ENCODE results near the gene PPP3R1.

PPP3R1 gene

DNA sequence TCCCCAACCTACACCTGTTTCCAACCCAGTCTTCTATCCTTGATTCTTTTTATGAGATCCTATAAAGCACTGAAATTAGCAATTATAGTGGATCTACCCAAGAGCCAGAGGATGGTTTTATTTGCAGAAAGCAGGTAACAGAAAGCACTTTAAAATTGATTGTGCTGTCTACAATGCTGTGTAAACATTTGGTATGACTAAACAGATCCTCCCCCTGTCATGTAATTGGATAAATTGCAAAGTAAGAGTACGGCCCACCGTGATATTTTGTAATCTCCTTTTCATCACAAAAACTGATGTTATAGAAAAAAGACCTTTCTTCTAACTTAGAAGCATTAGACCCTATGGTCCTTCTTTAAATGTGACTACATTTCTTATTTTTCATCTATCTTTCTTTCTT, 11.3 kb upstream of the PPP3R1 start:
- no peak overlapping the region for H3K27ac ChIP-seq
- DNase-seq (ENCODE audit: low read depth, low spot score): no peak

DNA sequence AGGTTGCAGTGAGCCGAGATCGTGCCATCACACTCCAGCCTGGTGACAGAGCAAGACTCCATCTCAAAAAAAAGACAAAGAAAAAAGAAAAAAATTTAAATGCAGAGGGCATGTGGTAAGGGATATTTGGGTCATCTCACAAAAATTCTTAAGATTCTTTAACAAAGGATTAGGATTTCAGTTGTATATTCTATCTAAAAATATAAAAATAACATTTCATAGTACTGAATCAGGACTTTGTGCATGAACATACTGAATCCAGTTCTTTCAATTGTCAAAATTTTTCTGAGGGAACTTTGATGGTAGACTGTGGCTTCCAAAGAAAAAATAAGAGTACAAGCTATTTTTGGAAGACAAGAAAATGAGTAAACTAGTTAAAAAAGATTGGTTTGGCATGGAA, 6.5 kb upstream of the PPP3R1 start:
- H3K27ac ChIP-seq: no peak overlapping the region

DNA sequence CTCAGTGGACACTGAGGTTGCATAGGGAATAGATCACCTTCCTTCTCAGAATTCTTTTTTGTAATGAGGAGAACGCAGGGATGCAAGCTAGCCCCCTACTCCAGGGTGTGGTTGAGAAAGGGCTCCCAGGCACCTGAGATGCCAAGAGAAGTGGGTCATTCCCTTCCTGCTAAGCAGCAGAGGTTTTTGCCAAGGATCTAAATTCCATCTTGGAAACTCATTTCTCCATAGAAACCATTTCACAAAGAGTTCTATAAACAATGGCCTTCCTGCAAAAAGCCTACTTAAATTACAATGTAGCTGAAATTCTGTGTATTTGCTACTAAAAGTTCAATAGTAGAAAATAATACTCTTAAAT, 3.7 kb upstream of the PPP3R1 start:
- no peak overlapping the region for H3K27ac ChIP-seq
- DNase-seq (ENCODE audit: low read depth, low spot score): no peak

More for the DNA sequence above, 6.5 kb upstream of the PPP3R1 start:
- DNase-seq (ENCODE audit: low read depth, low spot score): no peak

DNA sequence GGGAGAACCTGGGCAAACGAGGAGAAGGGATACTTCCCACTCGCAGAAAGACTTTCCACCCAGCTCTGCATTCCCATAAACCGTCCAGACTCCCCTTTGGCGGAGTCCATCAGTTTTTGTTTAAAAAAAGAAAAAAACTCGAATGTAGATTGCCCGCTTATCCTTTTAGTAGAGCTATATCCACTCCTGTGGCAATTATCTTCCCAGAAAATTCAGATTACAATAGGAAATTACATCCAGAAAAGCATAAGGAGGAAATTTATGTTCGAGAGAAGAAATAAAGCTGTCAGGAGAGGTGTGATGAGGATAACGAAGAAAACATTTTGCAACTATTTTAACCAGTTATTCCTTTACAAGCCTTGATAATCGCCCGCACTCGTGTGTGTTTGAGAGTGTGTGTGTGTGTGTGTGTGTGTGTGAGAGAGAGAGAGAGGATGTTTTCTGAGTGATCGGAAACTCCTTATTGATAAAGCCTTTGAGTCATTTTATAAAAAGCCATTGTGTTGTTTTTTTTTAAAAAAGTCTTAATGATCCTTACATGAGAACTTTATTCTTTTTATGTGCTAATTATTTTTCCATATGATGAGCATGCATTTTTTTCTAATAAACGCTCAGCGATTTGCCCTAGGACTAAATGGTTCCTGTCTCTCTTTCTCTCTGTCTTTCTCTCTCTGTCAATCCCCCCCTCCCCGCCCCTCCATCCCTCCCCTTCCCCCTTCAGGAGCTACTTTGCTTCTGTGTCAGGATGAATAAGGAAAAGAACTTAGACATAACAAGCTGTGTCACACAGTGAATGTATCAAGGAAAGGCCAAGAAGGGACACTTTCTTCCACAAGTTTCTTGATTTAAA, 1.1 kb upstream of the PPP3R1 start:
- no peak for DNase-seq (ENCODE audit: low read depth, low spot score)
- peak overlapping the region; percentile 93 for H3K27ac ChIP-seq

DNA sequence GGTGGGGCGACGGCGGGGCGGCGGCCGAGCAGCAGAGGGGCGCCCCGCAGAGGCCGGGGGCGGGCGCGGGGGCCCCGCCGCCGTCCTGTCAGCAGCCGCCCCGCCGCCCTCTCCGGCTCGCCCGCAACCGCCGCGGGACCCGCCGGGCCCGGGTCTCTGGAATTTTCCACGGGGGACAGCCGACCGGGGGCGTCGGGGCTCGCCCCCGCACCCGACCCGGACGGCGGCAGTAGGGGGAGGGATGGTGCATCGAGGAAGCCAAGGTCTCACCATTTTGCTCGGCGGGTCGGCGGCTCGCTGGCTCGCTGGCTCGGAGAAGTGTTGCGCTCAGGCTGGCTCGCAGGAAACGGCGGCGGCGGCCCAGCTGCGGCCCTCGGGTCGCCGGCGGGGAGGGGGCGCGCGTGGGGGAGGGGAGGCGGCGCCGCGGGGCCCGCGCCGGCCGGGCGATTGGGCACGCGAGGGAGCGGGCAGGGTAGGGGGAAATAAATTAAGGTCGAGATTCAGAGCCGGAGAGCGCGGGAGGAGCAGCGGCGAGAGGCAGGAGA, 405 bp downstream of the PPP3R1 start:
- peak overlapping the region; percentile 93 for H3K27ac ChIP-seq
- no peak for DNase-seq (ENCODE audit: low read depth, low spot score)

DNA sequence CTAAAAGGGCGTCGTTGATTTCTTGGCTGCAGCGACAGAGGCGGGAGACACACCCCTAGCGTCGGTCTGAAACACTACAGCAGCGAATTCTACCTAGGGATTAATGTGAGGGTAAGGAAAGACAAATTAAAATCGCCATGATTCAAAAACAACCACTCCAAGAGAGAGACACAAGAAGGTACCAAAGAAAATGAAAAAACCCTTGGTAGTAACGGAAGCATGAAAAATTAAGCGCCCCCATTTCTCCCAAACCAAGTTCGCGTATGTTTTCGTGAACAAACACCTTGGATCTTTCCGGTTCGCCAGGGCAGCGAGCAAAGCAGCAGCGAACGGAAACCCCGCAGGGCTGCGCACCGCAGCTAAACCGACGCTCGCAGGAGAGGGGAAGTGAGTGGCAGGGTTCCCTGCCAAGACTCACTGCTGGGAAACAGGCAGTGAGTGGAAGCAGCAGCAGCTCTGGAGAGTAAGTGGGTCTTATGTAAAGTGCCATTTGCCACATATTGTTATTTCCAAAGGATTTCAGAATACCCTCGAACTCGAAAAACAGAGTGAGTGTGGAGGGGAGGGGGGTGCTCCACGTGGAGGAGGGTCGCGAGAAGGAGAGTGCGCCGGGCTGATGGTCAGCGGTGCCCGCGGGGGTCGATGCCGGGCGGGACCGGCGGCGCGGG, 1.0 kb downstream of the PPP3R1 start:
- peak; percentile 60 for DNase-seq (ENCODE audit: low read depth, low spot score)
- peak overlapping the region; percentile 93 for H3K27ac ChIP-seq

DNA sequence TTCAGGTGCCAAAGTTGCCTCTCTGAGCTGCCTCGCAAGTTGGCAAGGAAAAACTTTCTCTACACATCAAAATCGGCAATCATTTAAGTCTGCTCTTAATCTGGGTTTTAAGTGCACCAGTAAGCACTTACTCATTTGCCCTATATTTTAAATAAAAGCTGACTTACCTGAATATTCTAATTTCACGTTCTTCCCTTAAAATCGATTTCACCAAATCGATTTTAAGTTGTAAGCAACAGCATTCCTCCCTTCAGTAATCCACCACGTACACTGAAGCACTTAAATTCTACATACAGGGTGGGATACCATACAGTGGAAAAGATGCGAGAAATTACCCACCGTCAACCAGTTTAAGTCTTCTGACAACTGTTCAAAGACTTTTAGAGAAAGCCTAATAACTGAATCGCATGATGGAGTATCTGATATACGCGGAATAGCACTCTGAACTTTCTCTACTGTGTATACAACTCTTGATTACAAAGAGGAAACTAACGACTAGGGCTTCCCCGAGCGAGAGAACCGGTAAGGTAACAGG, 1.6 kb downstream of the PPP3R1 start:
- H3K27ac ChIP-seq: peak overlapping the region; percentile 93
- no peak for DNase-seq (ENCODE audit: low read depth, low spot score)

DNA sequence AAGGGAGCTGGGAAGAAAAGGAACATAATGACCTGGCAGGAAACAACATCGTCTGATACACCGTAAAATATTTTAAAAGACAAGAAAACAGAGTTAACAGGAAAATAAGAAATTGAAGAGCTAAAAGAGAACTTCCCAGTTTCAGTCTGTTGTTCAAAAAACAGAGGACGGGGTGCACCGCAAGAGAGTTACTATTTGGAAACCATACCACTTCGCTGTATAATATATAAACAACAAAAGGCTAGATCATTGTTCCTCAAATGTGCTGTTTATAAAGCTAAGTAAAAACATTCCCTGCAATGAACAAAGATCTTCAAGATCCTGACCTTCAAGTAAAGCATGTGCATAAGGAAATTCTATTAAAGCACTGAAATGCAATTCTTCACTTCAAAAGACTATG, 2.1 kb downstream of the PPP3R1 start:
- peak overlapping the region; percentile 93 for H3K27ac ChIP-seq
- no peak for DNase-seq (ENCODE audit: low read depth, low spot score)

DNA sequence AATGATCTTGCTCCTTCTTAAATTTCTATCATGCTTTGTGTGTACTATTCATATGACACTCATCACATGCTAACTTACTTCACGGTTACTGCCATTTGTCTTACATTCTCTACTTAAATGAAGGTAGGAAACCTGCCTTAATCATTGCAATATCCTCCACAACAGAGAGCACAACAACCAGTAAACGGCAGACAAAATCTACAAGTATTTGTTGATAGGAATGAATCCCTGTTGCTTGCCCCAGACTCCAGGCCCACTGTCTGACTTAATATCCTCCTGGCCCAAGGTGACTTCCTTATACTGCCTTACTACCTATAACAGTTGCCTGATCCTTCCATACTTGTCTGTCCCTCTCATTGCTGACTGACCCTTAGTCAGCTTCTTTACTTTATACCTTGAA, 3.5 kb downstream of the PPP3R1 start:
- peak overlapping the region; percentile 1 for H3K27ac ChIP-seq

DNA sequence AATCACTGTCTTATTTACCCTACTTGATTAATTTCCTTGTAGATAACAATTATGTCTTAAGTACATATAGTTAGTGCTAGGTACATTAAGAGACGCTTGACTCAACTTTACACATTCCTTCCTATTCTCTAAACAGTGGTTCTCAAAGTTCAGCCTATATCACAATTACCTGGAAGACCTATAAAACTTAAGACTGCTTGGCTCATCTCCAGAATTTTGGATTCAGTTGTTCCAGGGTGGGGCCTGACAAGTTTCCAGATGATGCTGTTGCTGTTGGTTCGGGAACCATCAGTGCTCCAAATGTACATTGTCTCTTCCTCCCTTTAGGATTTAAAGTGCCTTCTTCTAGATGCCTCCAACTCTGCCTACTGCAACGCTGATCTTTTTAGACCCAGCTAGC, 4.0 kb downstream of the PPP3R1 start:
- H3K27ac ChIP-seq: no peak overlapping the region
- no peak for DNase-seq (ENCODE audit: low read depth, low spot score)

More for the DNA sequence above, 3.5 kb downstream of the PPP3R1 start:
- DNase-seq (ENCODE audit: low read depth, low spot score): no peak

DNA sequence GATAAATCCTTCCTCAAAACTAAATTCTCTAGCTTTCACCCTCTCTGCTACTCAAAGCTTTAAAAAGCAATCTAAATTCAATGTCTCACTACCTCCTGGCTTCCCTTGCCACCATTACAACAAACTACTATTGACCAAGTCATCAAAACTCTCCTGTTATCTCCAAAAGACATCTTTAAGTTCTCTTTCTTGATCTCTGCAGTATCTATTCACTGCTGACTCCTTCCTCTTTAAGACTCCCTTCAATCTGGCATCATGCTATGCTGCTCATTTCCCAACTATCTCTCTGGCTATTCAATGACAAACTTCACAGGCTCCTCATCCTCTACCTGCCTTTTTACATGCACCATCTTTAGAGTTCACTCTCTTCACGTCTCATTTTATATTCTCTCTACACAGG, 5.9 kb downstream of the PPP3R1 start:
- no peak overlapping the region for H3K27ac ChIP-seq
- DNase-seq (ENCODE audit: low read depth, low spot score): no peak

DNA sequence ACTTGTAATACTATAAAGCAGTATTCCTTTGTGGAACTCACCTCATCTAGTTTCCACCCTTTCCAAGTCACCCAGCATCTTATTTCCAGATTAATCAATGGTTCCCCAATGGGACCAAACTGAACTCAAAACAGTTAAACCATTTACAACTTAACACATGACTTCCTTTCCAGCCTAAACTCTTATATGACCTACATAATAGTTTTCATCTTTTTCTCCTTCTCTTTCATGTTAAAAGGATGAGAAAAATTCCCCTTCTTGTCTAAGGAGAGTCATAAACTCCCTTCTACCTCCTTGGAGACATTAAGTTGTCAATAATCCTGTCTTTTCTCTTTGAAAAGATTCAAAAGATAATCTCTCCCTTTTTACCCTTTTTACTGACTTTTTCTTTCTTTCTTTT, 6.7 kb downstream of the PPP3R1 start:
- H3K27ac ChIP-seq: no peak overlapping the region
- DNase-seq (ENCODE audit: low read depth, low spot score): no peak

DNA sequence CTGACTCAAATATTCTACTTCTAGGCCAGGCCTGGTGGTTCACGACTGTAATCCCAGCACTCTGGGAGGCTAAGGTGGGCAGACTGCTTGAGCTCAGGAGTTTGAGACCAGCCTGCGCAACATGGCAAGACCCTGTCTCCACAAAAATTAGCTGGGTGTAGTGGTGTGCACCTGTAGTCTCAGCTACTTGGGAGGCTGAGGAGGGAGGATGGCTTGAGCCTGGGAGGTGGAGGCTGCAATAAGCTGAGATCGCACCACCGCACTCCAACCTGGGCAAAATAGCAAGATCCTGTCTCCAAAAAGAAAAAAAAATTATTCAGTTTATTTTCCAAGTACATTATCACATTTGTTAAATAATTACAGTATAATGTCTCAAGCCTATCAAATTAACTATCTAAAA, 7.3 kb downstream of the PPP3R1 start:
- no peak for DNase-seq (ENCODE audit: low read depth, low spot score)
- no peak overlapping the region for H3K27ac ChIP-seq

DNA sequence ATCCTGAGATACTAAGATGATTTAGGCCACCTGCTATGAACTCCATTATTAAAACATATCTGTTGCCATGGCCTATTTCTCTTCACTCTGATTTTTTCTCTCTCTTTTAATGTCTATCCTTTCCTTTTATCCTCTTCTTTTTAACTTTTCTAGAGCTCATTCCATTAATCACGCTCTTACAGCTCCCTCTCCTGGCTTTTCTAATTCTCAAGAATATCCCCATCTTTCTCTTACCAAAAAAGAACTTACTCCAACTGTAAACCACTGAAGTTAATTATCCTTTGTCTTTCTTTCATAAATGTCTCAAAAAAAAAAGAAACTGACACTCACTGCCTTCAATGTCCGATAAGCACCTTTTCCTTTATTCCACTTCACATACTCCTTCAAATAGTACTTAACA, 7.9 kb downstream of the PPP3R1 start:
- DNase-seq (ENCODE audit: low read depth, low spot score): no peak
- no peak overlapping the region for H3K27ac ChIP-seq

DNA sequence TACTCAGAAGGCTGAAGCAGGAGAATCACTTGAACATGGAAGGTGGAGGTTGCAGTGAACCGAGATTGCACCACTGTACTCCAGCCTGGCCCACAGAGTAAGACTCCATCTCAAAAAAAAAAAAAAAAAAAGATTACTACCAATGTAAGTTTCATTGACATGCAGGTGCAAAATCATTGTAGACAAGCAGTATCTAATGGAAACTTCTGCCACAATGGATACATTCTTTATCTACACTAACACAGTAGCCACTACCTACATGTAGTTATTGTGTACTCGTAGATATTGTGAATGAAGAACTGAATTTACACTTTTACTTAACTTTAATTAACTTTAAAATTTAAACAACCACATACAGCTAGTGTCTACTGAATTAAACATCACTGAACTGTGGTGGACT, 10.6 kb downstream of the PPP3R1 start:
- no peak for DNase-seq (ENCODE audit: low read depth, low spot score)

DNA sequence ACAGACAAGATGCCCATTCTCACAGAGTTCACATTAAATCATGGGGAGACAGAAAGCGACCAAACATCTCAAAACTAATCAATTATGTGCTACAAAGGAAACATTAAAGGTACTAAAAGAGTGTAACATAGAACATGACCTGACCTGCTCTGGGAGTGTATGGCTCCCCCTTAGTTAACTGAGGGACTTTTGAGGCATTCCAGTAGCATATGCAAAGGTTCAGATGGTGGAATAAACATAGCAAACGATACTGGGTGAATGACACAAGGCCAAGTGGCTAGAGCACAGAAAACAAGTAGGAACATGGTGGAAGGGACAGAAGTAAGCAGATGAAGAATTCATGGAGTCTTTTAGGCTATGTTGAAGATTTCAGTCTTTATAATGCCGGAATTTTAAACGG, 11.9 kb downstream of the PPP3R1 start:
- no peak for DNase-seq (ENCODE audit: low read depth, low spot score)
- no peak overlapping the region for H3K27ac ChIP-seq

More for the DNA sequence above, 10.6 kb downstream of the PPP3R1 start:
- H3K27ac ChIP-seq: no peak overlapping the region

DNA sequence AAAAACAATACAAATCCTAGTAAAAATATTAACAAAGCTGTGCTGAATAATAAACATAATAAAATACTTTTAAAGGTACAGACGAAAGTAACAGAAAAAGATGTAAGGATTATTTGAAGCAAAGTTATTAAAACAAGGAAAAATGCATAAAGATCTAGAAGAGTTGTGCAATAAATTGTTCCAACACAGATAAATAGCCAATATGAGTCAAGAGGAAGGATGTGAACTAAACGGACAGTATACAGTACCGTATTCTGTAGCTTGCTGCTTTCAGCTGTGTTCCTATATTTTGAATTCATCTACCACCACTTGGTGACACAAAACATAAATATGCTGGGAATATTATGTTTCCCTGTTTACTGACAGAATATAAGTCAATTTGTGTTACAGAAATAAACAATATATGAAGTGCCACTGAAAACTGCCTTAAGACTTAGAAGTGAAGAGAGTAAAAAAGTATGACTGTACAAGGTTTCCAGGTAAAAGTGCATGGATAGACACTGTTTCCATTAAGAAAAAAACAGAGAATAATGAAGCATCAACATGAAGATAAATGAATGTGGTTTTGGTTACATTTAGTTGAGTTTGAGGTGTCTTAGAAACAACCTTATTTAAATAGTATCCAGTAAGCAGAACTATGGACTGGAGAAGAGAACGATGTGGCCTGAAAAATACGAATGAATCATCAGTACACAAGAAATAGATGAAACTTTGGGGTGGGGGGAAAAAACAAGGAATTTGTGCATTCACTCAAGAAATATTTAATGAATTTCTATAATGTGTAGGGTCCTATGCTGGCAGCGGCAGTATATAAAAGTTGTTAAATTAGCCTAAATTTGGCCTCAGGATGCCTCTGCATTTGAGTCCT, 13.1 kb downstream of the PPP3R1 start:
- H3K27ac ChIP-seq: no peak overlapping the region
- no peak for DNase-seq (ENCODE audit: low read depth, low spot score)

DNA sequence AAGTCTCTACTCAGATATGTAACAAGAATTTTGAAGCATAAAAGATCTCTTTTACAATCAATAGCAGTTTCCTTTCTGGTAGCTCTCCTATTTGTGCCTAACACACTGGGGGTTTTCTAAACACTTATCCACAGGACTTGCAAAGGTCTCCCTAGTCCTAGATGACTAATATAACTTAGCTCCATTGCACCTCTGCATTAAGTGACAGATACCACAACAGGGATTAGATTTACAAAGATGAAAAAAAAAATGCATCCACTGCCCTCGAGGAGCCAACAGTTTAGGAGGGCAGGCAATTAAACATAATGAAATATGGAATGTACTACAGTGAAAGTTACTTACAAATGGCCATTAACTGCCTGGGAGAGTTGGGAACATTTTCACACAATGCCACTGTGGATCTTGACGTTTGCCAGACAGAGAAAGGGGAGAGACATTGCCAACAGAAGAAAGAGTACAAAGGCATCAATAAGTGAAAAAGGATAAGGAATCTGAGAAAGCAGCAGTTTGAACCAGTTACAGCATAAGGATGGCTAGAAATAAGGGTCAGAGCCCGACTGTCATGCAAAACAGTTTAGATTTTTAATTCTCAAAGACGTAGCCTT, 14.3 kb downstream of the PPP3R1 start:
- no peak overlapping the region for H3K27ac ChIP-seq
- DNase-seq (ENCODE audit: low read depth, low spot score): no peak

DNA sequence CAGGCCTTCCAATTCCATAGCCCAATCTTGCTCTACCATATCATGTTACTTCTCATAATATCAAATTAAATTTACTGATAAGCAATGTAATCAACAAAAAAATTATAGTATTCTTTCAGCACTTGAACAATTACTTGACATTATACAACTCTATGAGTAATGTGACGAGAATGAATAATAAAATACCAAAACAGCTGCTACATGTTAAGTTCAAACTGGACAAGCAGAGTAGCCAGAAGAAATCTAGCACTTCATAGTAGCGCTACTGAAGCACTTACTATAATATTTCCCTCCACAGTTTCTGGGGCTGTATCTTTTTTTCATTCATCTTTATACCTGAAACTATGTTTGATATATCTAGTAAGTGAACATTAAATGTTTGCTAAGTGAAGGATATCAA, 14.9 kb downstream of the PPP3R1 start:
- no peak overlapping the region for H3K27ac ChIP-seq
- no peak for DNase-seq (ENCODE audit: low read depth, low spot score)

DNA sequence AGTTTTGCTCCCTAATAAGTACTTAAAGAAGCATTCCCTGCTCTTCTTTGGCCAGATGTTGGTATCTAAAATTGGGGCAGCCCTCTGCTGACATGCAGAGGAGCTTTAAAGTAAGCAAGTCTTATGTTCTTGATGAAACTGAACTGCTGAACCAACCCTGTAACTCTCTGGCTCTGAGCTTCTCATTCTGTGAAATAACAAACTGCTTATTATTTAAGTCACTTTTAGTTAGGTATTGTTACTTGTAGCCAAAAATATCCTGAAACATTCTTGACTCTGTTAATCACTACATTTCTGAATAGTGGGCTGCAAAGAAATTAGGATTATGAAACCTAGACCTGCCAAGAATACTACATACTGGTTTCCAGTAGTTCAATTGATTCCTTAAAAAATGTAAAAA, 15.5 kb downstream of the PPP3R1 start:
- H3K27ac ChIP-seq: no peak overlapping the region
- DNase-seq (ENCODE audit: low read depth, low spot score): no peak

Measured in epithelial cell of prostate (primary cell).